Measurements from ENCODE around the gene YPEL4.
A peak's percentile ranks its signal among the peaks of the same experiment; 100 is the strongest.

YPEL4 gene

GRCh38 chr11:57630171-57630570 lies 19.5 kb downstream of the YPEL4 start:
- no peak for DNase-seq

GRCh38 chr11:57626895-57627294 lies 22.8 kb downstream of the YPEL4 start:
- no peak for DNase-seq

- DNase-seq: no peak
These were observed 24.8 kb downstream of the YPEL4 start for GRCh38 chr11:57624864-57625263.

GRCh38 chr11:57622263-57622662 lies 27.4 kb downstream of the YPEL4 start:
- no peak for DNase-seq

GRCh38 chr11:57620467-57620866 lies 29.2 kb downstream of the YPEL4 start:
- no peak for DNase-seq

GRCh38 chr11:57619331-57619730 lies 30.4 kb downstream of the YPEL4 start:
- DNase-seq: no peak

- DNase-seq: no peak
These were observed 31.3 kb downstream of the YPEL4 start for GRCh38 chr11:57618438-57618837.

- DNase-seq: no peak
These were observed 33.1 kb downstream of the YPEL4 start for GRCh38 chr11:57616595-57616994.

- DNase-seq: no peak
These were observed 34.4 kb downstream of the YPEL4 start for GRCh38 chr11:57615308-57615707.

GRCh38 chr11:57614234-57614772 lies 35.4 kb downstream of the YPEL4 start:
- DNase-seq: no peak

- DNase-seq: no peak
These were observed 39.5 kb downstream of the YPEL4 start for GRCh38 chr11:57610170-57610569.

GRCh38 chr11:57605028-57605420 lies 44.7 kb downstream of the YPEL4 start:
- no peak for DNase-seq

- DNase-seq: no peak
These were observed 45.2 kb downstream of the YPEL4 start for GRCh38 chr11:57604296-57605027.

- DNase-seq: no peak
These were observed 48.4 kb downstream of the YPEL4 start for GRCh38 chr11:57601297-57601696.

GRCh38 chr11:57599381-57599780 lies 50.3 kb downstream of the YPEL4 start:
- DNase-seq: no peak

- peak; percentile 33 for DNase-seq
These were observed 50.9 kb downstream of the YPEL4 start for GRCh38 chr11:57598831-57599155.

GRCh38 chr11:57597916-57598830 lies 51.5 kb downstream of the YPEL4 start:
- peak; percentile 91 for DNase-seq

GRCh38 chr11:57597461-57597915 lies 52.2 kb downstream of the YPEL4 start, which contains the start of gene SERPING1:
Gene SERPING1 (plus strand): TSS chr11:57597685. CDS start chr11:57598271, 586 bp downstream.
- no peak for DNase-seq

- no peak for DNase-seq
These were observed 53.3 kb downstream of the YPEL4 start for GRCh38 chr11:57596266-57596885.
